Lung microvascular endothelial cell (primary cell): ENCODE results near the gene QPRT. TPM values are rescaled to one million over a fixed set of nuclear protein-coding genes. Genes with fewer than 3 reads are reported as not detected.
"Not testable (repeated sequence)": the region's sequence is repeated elsewhere in the genome, so short reads cannot be mapped to it uniquely, and the experiment has no call there.

ENCODE experiments used
- DNase-seq, 2 donors: peaks; one replicate each; pipeline versions ENCODE4 v3.0.0 to v3.0.0-alpha.2; 2010; ENCODE audit warnings: low read depth in 2 of 2
- total RNA-seq: library from RNA; depleted of rRNA; stranded (reverse); fragments of >200 nt; gene quantifications from 2 replicates; pipeline ENCODE4 v1.2.1, GENCODE V29; 2014

The QPRT gene
- total RNA-seq = under 0.01 and 0.20 TPM in 2 replicates

DNA sequence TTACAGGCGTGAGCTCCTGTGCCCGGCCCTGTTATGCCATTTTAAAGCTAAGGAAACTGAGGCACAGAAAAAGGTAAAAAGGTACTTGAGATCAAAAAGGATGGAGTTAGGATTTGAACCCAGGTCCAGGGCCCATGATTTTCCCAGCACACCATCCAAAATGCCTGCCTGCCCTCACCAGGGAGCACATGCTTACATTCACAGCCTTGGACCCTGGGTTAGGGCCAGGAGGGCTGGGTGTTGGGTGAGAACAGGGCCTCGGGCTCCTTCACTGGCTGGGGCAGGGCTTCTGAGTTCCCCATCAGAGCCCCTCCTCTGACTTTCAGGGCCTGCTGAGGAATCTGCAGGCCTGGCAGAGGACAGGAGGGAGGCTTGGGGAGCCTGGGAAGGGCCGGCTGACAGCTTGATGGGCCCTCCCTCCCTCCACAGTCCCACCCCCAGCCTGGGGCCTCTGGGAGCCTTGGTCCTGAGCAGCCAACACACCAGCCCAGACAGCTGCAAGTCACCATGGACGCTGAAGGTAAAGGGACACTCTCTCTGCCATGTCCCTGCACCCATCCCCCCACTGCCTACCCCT lies at the start of gene QPRT:
Gene QPRT (plus strand): TSS at position 490 of the 577 bp plus-strand sequence. CDS start 18 bp downstream, at position 508.
- DNase-seq = no peak

GRCh38 chr16:29629318-29629717 lies 49.7 kb upstream of the QPRT start:
- DNase-seq = not testable (repeated sequence)

DNA sequence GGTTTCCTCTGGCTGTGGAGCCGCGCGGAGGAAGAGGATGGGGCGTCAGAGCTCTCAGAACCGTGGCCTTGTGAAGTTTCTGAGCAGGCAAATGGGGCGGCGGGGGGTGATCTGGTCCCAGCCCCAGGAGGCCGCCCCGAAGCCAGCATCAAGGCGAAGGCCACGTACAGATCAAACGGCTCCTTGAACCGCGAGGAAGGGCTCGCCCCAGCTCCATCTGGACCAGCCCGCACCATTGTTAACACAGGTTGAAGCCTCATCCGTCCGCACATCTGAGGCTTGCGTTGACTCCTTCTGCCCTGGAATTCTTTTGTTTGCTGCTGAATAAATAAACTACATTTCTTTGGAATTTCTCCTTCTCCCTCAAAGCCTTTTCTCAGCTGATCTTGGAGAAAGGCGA lies 47.3 kb upstream of the QPRT start:
- not testable (repeated sequence) for DNase-seq

- not testable (repeated sequence) for DNase-seq
These were observed 43.1 kb upstream of the QPRT start for GRCh38 chr16:29635902-29636301.

- DNase-seq = not testable (repeated sequence)
These were observed 42.6 kb upstream of the QPRT start for GRCh38 chr16:29636368-29636767.

- not testable (repeated sequence) for DNase-seq
These were observed 40.2 kb upstream of the QPRT start for GRCh38 chr16:29638751-29639150.

DNA sequence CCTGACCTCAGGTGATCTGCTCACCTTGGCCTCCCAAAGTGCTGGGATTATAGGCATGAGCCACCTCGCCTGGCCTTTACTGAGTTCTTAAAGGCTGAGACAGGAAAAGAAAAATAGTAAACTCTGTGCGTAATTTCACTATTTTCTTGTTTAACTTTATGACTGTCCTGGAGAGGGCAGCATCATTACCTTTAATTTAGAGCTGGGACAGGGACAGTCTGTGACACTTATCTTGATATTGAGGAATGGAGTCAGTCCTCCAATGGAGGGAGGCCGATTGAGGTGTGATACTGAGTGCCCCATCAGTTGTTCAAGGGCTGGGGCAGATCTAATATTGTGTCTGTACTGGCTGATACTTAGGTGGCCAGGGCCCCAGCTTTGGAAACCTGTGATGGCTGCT lies 37.4 kb upstream of the QPRT start:
- no peak for DNase-seq

- no peak for DNase-seq
These were observed 35.4 kb upstream of the QPRT start for GRCh38 chr16:29643596-29643995.

DNA sequence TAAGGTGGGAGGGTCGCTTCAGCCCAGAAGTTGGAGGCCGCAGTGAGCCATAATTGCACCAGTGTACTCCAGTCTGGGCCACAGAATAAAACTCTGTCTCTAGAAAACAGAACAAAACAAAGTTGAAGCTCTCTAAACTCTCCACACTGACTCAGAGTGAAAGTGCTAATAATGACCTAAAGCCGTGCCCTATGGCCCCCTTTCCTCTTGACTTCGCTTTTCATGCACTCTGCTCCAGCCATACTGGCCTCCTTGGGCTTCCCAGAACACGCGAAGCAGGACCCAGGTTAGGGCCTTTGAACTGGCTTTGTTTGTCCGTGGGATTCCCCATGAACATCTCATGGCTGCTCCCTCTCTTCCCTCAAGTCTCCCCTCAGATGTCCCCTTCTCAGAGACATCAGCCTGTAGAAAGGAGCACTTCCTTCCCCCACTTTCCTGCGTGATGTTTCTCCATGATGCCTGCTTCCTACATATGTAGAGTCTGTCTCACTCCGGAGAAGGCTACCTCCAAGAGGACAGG lies 34.6 kb upstream of the QPRT start:
- no peak for DNase-seq

GRCh38 chr16:29644973-29645693 lies 33.8 kb upstream of the QPRT start:
- DNase-seq = no peak

GRCh38 chr16:29645694-29646187 lies 33.2 kb upstream of the QPRT start:
- DNase-seq = peak in 1 of 2 donors; percentile 26

DNA sequence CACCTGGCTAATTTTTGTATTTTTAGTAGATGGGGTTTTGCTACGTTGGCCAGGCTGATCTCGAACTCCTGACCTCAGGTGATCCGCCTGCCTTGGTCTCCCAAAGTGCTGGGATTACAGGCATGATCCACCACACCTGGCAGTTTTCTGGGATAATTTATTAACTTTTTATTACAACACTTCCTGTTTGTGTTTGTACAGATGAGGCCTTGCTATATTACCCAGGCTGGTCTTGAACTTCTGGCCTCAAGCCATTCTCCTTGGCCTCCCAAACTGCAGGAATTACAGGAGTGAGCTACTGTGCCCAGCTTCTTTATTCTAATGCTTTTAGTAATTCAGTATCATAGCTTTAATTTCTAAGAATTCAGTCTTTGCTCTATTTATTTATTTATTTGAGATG lies 32.0 kb upstream of the QPRT start:
- no peak for DNase-seq

- no peak for DNase-seq
These were observed 29.1 kb upstream of the QPRT start for GRCh38 chr16:29649588-29650494.

DNA sequence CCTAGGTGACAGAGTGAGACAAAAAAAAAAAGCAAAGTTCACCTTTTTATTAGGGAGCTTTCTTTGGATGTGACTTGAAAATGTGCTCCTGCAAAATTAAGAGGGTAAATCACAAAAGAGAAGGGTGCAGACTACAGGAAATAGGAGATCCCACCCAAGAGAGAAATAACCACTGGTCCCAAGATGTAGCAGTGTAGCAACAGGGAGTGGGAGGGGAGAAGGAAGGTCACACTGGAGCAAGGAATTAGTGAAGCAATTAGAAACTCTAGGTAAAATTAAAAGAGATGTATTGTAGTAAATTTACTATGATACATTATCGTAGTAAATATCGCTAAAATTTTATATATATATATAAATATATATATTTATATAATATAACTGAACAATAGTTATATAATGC lies 28.2 kb upstream of the QPRT start:
- DNase-seq = no peak

- DNase-seq = no peak
These were observed 27.1 kb upstream of the QPRT start for GRCh38 chr16:29651774-29652349.

DNA sequence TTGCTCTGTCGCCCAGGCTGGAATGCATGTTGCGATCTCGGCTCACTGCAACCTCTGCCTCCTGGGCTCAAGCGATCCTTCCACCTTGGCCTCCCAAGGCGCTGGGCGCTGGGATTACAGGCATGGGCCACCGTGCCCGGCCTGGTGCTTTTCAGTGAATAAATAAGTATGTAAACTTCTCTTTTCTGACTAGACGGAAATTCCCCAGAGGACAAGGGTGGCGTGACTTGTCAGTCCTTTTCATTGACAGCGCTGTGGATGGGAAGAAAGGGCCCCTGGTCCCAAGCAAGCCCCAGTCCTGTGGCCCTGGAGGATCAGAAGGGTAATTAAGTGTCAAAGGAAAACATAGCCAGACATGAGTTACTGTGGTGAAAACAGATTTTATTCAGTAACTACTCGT lies 25.5 kb upstream of the QPRT start:
- no peak for DNase-seq

DNA sequence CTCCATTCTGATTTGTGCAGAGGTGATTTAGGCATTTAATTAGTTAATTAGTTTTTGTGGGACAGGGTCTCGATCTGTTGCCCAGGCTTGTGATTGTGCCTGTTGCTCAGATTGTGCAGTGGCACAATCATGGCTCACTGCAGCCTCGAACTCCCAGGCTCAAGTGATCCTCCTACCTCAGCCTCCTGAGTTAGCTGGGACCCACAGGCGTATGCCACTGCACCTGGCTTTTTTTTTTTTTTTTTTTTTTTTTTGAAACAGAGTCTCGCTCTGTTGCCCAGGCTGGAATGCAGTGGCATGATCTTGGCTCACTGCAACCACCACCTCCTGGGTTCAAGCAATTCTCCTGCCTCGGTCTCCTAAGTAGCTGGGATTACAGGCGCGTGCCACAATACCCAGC lies 25.1 kb upstream of the QPRT start:
- not testable (repeated sequence) for DNase-seq

DNA sequence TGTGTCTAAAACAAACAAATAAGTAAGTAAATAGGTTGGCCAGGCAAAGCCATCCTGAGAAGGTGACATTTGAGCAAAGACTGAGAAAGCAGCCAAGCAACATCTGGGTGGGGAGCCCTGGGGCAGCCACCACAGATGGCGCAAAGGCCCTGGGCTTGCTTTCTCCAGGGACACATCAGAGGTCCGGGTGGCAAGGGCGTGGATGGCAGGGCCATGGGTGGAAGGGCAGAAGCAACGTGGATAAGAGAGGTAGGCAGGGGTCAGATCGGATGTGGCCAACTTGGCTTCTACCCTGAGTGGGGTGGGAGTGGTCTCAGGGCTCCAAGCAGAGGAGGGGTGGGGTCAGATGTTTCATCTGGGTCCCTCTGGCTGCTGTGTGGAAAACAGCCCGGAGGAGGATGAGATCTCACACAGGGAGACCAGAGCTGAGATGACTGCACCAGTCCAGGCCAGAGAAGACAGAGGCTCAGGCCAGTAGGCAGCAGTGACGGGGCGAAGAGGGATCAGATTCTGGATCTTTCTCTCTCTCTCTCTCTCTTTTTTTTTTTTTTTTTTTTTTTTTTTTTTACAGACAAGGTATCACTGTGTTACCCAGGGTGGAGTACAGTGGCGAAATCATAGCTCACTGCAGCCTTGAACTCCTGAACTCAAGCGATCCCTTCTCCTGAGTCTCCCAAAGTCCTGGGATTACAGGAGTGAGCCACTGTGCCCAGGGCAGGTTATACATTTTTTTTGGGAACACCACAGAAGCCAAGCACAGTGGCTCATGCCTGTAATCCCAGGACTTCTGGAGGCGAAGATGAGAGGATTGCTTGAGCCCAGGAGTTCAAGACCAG lies 22.1 kb upstream of the QPRT start:
- no peak for DNase-seq

DNA sequence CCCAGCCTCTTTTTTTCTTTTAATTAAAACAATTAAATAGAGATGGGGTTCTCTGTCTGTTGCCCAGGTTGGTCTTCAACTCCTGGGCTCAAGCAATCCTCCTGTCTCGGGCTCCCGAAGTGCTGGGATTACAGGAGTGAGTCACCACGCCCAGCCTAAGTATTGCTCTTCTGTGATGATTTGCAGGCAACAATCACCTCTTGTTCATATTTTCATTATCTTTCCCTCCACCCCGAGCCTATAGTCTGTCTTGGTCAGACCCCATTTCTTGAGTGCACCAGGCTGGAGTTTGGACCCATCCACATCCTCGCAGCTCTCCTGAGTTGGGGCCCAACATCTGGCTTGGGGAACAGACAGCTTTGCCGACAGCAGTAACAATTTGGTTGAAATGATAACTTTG lies 20.3 kb upstream of the QPRT start:
- no peak for DNase-seq

- DNase-seq = no peak
These were observed 16.8 kb upstream of the QPRT start for GRCh38 chr16:29662000-29662728.
